Testis (tissue), 2 donors: ENCODE results near the gene VMP1.
"Not testable (repeated sequence)": the region's sequence is repeated elsewhere in the genome, so short reads cannot be mapped to it uniquely, and the experiment has no call there.

ENCODE experiments used
- CTCF ChIP-seq, 3 experiments: fragments of 450-650 bp in 2 of 3; fragments of 200-600 bp in 1 of 3; sonication (generic) in 1 of 3; IDR thresholded peaks; one replicate each; pipeline ENCODE4 v1.5.1; 2016 to 2019; ENCODE audit warnings: antibody characterized with exemption in 3 of 3, mild to moderate bottlenecking in 2 of 3, moderate library complexity in 1 of 3
- POLR2A ChIP-seq: fragments of 450-650 bp; IDR thresholded peaks from one replicate; pipeline ENCODE4 v1.6.1; 2017; ENCODE audit warnings: antibody characterized with exemption, mild to moderate bottlenecking, moderate library complexity

GRCh38 chr17:59852847-59853167, 145.4 kb downstream of the VMP1 start:
- TF ChIP-seq CTCF (IDR thresholded peaks at IDR 0.05); POLR2A: not testable (repeated sequence)
